HG03460 (cell line): Measurements from ENCODE around the gene BAIAP3.

Source experiments
- ATAC-seq: cut with Tn5 transposase; IDR thresholded peaks from one replicate; pipeline ENCODE4 v1.9.1; 2021; ENCODE audit not compliant: unreplicated experiment

Gene BAIAP3

DNA sequence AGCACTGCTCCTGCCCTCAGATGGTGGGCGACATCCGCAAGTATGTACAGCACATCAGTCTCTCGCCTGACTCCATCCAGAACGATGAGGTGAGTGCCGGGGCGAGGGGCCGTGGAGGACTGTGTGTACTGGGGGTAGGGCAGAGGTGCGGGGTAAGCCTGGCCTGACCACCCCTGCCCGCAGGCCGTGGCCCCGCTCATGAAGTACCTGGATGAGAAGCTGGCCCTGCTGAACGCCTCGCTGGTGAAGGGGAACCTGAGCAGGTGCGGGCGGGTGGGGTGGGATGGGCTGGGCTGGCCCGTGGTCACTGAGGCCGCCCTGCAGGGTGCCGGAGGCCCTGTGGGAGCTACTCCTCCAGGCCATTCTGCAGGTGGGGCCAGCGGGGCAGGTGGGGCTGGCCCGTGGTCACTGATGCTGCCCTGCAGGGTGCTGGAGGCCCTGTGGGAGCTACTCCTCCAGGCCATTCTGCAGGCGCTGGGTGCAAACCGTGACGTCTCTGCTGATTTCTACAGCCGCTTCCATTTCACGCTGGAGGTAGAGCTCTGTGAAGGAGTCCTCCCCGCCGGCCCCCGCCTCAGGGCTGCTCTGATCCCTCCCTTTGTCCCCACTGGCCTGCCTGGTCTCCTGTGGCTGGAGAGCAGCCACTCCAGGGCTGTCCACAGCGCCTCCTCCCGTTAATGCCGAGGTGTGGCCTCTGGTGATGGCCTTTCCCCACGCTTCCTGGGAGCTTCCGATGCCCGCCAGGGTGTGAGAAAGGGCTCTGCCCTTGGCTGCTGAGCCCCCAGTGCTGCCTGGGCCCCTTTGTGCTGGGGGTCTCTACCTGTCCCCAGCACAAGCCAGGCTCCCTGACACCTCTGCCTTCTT is 13.2 kb downstream of the BAIAP3 start:
- no peak for ATAC-seq

DNA sequence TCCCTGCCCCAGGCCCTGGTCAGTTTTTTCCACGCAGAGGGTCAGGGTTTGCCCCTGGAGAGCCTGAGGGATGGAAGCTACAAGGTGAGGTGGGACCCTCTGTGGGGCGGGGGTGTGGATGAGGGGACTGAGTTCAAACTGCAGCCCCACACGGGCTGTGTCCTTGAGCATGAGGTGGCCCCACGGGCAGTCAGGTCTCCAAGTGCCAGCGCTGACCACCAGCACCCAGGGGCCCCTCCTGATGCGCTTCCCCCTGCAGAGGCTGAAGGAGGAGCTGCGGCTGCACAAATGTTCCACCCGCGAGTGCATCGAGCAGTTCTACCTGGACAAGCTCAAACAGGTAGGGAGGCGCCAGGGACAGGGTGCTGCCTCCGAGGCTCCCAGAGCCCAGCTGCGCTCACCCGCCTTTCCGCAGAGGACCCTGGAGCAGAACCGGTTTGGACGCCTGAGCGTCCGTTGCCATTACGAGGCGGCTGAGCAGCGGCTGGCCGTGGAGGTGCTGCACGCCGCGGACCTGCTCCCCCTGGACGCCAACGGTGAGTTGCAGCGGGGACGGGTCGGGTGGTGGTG is 13.9 kb downstream of the BAIAP3 start:
- no peak for ATAC-seq

DNA sequence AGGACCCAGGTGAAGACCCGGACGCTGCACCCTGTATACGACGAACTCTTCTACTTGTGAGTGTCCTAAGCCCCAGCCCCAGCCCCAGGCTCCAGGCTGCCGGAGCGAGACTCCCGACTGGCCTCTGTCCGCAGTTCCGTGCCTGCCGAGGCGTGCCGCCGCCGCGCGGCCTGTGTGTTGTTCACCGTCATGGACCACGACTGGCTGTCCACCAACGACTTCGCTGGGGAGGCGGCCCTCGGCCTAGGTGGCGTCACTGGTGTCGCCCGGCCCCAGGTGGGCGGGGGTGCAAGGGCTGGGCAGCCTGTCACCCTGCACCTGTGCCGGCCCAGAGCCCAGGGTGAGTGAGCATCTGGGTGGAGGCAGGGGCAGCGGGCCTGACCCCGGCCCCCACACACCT is 14.5 kb downstream of the BAIAP3 start:
- ATAC-seq: no peak

DNA sequence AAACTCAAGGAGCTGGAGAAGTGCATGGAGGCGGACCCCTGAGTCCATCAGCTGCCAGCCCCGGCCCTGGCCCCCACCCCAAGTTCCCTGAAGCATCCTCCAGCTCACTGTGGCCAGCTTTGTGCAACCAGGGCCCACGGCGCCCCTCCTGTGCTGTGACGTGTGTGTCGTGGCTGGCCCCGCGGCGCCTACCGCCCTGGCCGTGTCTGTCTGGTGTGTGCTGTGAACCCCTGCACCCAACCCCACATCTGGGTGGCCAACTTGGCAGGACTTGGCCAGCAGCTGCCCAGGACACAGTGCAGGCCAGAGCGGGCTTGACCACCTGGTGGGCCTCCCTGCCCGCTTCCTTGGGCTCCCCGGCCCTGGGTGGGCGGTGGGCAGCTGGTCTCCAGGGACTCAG is 15.0 kb downstream of the BAIAP3 start:
- no peak for ATAC-seq

DNA sequence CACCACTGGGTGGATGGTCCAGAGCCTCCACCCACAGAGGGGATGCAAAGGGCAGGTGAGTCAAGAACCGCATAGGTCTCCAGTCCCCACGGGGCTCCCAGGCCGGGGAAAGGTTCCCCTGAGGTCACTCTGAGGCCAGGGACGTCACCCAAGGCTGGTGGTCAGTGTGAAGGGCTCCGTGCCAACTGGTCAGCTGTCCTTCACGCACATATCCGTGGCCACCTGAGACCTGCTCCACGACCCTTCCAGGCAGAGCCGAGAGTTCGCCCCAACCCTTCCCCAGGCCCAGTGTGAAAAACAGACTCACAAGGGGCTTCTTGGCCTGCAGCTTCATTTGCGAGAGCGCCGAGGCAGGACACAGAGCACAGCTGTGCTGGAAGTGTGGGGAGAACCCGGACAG is 15.5 kb downstream of the BAIAP3 start:
- ATAC-seq: no peak

DNA sequence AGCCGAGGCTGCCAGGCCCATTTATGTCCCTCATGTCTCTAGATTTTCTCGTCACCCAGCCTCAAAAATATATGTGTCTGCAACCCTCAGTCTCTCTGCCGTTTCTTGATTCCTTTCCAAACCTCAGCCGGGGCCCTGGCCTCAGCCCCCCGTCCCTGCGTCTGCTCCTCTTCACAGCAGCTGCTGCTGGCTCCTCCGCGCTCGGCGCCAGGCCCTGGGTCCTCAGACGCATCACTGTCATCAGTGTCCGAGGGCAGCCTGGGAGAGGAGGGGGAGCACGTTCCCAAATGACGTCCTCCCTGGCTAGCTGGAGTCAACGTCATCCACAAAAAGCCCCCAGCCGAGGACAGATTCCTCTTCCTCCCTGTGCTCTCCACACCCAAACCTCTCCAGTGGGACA is 15.9 kb downstream of the BAIAP3 start:
- ATAC-seq: no peak

DNA sequence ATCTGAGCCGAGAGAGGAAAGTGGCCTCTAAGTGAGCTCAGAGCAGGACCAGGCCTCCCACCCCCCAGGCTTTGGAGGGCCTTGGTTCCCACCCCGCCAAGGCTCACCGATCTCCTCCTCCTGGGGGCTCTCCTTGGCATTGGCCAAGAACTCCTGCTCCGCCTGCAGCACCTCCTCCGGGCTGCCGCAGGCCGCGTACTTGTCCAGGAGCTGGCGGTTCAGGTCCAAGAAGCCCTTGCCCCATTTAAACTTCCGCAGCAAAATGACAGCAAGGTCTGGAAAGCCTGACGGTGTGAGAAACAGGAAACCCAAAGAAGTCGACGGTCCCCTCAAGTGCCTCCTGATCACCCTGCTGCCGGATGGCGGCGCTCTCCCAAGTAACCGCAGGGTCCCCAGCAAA is 16.5 kb downstream of the BAIAP3 start:
- no peak for ATAC-seq

DNA sequence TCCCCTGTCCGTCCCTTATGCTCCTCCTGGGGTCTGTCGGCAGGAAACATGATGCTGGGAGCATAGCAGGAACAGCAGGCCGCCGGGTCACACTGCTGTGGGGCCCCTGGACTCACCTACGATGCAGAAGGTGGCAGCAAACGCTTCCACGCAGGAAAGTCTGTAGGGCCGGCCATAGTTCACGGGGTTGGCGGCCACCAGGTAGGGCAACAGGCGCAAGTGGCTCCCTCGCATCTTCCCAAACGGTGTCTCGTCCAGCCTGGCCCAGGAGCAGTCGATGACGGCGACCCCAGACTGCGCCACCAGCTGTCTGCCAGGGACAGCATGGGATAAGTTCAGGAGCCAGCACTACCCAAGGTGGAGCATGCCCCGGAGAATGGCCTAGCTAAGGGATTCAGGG is 17.2 kb downstream of the BAIAP3 start:
- no peak for ATAC-seq

DNA sequence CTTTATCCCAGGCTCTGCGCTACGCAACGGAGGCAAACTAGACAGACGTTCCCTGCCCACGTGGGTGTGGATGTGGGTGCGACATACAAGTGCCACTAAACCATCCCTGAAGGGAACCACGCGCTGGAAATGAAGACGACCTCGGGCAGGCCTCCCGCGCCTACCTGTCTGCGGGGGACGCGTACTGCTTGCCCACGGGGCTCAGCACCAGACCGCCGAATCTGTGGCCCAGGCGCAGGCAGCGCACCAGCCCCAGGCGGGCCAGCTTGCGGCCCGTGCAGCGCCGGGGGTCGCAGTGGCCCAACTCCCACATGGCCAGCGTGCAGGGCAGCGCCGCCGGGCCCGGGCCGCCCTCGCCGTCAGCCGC is 17.8 kb downstream of the BAIAP3 start:
- peak; percentile 22 for ATAC-seq

DNA sequence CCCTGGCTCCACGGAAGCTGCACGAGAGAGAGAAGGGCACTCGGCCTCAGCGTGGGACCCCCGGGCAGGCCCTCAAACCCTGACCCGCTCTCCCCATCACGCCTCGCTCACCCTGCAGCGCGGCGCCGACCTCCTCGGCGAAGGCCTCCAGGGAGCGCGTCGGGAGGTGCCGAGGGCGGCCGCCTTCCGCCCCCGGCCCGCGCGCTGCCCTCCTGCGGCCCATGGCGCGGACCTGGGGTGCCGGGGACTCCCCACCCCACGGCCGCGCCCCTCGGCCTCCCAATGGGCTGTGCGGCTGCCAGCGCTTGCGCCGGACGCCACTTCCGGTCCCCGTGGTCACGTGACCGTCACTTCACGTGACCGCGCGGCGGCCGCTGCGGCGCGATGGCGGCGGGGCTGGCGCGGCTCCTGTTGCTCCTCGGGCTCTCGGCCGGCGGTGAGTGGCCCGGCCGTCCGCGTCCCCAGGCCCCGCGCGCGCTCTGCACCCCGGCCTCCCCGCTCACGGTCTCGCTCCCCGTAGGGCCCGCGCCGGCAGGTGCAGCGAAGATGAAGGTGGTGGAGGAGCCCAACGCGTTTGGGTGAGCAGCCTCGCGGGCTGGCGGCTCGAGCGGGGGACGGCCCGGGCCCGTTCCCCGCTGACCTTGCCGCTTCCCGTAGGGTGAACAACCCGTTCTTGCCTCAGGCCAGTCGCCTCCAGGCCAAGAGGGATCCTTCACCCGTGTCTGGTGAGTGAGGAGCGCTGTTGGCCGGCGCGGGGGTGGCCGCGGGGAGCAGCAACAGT is 18.3 kb downstream of the BAIAP3 start, which contains the start of the genes GNPTG and TSR3:
Gene GNPTG (plus strand): TSS at position 350 of the 781 bp plus-strand sequence. CDS start 35 bp downstream, at position 385.
Gene TSR3 (minus strand): TSS at position 297 of the 781 bp plus-strand sequence. CDS start 74 bp downstream, at position 223.
- peak; percentile 61 for ATAC-seq

DNA sequence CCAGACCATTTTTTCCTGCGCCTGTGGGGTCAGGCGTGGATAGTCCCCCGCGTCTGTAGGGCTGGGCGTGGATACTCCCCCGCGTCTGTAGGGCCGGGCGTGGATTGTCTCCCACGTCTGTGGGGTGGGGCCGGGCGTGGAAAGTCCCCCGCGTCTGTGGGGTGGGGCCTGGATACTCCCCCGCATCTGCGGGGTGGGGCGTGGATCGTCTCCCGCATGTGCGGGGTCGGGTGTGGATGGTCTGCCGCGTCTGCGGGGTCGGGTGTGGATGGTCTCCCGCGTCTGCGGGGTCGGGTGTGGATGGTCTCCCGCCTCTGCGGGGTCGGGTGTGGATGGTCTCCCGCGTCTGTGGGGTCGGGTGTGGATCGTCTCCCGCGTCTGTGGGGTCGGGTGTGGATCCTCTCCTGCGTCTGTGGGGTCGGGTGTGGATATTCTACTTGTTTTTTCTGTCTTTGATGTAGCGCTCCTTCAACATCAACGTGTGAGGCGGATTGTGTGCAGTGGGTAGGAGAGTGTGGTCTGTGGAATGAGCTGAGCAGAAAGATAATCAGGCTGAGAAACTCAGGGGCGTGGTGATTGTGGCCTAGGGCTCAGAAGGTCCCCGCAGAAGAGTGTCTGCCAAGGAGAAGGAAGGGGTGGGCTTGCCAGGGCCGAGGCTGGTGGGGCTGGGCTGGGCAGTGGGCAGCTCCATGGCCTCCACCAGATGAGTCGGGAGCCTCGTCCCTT is 21.5 kb downstream of the BAIAP3 start:
- no peak for ATAC-seq

DNA sequence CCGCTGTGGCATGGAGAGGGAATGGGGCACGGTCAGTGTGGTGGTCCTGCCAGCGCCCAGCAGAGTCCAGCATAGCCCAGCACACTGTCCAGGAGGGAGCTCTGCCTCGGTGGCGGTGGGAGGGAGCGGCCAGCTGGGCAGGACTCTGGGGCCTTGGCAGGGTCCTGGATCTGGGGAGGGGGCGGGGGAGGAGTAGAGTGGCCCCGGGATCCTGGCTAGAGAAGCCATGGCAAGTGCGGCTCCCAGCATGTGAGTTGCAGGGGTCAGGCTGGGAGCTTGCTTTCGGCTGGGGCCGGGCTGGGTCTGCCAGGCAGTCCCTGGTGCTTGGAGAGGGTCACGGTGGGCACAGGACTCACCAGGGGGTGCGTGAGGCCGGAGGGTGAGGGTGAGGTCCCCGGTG is 22.1 kb downstream of the BAIAP3 start:
- no peak for ATAC-seq

DNA sequence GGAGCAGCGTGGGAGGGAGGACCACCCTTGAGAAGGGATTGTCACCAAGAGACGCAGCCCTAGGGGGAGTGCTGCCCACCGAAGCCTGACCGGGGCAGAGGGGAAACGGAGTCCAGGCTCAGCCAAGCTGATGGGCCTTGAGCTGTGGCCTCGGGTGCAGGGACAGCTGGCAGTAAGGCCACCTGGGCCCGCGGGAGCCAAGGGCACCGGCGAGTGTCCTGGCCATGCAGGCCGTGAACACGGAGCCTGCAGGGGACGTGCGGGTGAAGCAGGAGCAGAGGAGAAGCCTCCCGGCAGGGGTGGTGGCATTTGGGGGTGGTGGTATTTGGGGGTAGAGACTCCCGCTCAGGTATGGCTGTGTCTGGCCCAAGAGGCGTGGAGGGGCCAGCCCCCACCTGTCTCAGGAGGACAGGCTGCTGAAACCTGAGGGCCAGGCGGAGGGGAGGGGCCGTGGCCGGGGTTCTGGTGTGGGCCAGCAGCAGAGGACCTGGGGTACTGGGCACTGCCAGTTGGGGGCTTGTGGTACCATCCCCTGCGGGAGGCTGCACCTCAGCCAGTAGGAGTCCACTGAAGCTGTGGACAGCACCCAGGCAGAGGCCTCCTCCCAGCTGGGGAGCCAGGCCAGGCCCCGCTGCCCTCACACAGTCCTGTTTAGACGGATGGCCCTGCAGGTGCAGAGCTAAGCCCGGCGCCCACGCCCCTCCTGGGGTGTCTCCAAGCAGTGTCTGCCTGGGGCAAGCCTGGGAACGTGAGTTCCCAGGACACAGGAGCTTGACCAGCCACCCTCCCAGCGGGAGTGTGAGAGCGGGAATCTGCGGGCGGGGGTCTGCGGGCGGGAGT is 22.8 kb downstream of the BAIAP3 start:
- no peak for ATAC-seq

DNA sequence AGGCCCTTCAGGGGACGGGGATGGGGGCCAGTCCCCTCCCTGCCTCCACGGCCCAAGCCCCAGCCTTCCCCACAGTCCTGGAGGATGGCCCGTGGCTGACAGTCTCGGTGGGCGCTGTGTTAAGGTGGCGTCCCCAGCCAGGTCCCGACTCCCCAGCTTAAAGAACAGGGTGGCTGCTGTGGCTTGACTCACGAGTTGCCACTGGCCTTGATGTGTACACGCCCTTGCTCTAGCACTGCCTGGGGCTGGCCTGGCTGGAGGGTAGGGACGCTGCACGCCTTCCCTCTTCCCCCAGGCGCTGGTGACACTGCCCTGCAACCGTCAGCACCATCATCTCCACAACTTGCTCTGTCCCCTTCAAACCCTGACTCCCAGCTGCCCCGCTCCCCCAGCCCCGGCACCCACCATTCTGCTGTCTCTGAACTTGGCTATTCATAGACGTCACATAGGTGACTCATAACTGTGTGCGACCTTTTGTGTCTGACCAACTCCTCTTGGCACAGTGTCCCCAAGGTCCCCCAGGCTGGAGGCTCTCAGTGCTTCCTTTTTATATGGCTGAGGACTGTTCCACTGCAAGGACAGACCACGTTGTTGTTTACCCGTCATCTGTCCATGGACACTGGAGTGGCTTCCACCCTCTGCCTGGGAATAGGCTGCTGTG is 24.6 kb downstream of the BAIAP3 start:
- no peak for ATAC-seq

DNA sequence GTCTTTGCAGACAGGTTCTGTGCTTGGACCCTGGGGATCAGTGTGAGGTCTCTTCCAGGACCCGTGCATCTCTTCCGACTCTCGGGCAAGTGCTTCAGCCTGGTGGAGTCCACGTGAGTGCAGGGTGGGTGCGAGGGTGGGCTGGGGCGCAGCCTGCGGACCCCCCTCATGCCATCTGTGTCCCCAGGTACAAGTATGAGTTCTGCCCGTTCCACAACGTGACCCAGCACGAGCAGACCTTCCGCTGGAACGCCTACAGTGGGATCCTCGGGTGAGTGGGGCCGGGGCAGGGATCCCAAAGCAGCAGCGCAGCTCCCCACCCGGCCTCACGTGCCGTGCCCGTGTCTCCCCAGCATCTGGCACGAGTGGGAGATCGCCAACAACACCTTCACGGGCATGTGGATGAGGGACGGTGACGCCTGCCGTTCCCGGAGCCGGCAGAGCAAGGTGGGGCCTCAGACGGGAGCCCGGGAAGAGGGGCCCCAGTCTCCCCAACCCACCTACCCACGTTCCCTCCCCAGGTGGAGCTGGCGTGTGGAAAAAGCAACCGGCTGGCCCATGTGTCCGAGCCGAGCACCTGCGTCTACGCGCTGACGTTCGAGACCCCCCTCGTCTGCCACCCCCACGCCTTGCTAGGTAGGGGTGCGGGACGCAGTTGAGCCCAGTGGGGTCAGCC is 28.4 kb downstream of the BAIAP3 start:
- ATAC-seq: no peak

DNA sequence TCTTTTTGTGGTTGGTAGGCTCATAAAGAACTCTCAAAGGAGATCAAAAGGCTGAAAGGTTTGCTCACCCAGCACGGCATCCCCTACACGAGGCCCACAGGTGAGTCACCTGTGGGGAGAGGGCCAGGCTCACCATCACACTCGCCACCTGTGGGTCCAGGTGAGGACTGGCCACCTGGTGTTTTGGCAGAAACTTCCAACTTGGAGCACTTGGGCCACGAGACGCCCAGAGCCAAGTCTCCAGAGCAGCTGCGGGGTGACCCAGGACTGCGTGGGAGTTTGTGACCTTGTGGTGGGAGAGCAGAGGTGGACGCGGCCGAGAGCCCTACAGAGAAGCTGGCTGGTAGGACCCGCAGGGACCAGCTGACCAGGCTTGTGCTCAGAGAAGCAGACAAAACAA is 29.4 kb downstream of the BAIAP3 start:
- no peak for ATAC-seq

DNA sequence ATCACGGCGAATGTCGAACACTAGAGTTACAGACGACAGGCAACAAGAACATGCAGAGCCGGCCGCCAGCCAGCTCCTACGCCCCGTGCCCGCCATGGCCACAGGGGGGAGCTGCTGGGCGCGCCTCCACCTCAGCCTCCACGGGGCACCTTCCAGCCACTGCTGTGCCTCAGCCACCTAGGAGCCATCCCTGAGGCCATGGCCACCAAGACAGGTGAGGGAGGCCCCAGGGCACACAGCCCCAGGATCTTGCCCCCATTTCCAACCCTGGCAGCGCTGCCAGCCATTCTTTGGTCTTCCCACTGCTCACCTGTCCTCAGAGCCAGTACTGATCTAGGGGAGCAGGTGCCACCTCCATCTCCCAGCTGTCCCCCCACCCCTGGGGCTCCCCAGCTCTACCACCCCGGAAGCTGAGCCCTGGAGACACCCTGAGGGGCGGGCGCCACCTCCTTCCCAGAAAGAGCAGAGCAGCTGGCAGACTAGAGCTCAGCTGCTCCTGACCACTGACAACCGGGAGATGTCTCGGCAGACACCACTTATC is 30.1 kb downstream of the BAIAP3 start:
- no peak for ATAC-seq

DNA sequence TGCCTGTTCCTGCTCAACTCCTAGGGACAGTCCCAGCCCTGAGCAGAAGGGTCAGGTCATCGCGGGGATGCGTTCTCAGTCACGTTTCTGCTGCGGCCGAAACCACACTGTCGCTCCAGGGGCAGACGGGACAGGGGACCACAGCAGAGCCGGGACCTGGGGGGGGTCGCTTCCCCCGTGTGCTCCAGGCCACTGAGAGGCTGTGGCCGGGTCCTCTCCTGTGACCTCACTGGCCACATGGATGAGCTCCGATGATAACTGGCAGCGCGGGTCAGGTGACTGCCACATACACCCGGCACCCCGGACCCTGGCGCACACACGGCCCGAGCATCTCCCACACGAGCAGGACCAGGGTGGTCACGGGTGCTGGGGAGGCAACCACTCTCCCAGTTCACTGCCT is 31.1 kb downstream of the BAIAP3 start:
- ATAC-seq: no peak
